Heart left ventricle (tissue), 13 donors: ENCODE results near the gene ZNF287.

ENCODE experiments used
- POLR2A ChIP-seq, 2 donors: fragments of 450-650 bp; IDR thresholded peaks; one replicate each; pipeline ENCODE4 v1.6.1; 2017; ENCODE audit warnings: antibody characterized with exemption in 2 of 2, mild to moderate bottlenecking in 2 of 2, moderate library complexity in 2 of 2
- TF ChIP-seq, protein P1 (sequence below), 12 donors: fragments of 200-600 bp; sonication (generic) in 4 of 12; IDR thresholded peaks; one replicate each; pipeline versions ENCODE4 v1.5.0 to v1.8.0; 2018 to 2022; ENCODE audit warnings: antibody characterized with exemption in 12 of 12, mild to moderate bottlenecking in 5 of 12
- donor health status: ischemic (EF 13 %, LVEDD 7.1; RV severe dilation, severe dysfunction).
- donor health status: DM: no; HTN: yes; CAD: no.
- donor health status: DM: no; HTN: no; CAD: no.
- donor health status: ischemic (EF 25% LVEDD 6.9; RV normal size, moderate dysfunction).
- donor health status: ischemic (EF 25% LVEDD 5.7; RV mildly dilated, moderate dysfunction).
- donor health status: ischemic (EF 35%, LVEDD 5.7; RV mildly dilated, moderate dysfunction).
- donor health status: nonischemic (EF 11% LVEDD 7.7; RV severe dilation, severe dysfunction).
- donor health status: DM: yes; HTN: yes; CAD: no.
- donor health status: PGD.
- donor health status: ischemic (EF 29% LVEDD 5.4; RV normal size, mild dysfunction).
- donor health status: nonischemic (EF 23%, LVEDD 6.1; RV moderate dilation, normal function).

GRCh38 chr17:16529906-16530305, 39.1 kb downstream of the ZNF287 start:
- no peak for TF ChIP-seq POLR2A (IDR thresholded peaks at IDR 0.05)
- TF ChIP-seq, protein P1, sequence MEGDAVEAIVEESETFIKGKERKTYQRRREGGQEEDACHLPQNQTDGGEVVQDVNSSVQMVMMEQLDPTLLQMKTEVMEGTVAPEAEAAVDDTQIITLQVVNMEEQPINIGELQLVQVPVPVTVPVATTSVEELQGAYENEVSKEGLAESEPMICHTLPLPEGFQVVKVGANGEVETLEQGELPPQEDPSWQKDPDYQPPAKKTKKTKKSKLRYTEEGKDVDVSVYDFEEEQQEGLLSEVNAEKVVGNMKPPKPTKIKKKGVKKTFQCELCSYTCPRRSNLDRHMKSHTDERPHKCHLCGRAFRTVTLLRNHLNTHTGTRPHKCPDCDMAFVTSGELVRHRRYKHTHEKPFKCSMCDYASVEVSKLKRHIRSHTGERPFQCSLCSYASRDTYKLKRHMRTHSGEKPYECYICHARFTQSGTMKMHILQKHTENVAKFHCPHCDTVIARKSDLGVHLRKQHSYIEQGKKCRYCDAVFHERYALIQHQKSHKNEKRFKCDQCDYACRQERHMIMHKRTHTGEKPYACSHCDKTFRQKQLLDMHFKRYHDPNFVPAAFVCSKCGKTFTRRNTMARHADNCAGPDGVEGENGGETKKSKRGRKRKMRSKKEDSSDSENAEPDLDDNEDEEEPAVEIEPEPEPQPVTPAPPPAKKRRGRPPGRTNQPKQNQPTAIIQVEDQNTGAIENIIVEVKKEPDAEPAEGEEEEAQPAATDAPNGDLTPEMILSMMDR (IDR thresholded peaks at IDR 0.05) = no peak
